AG09309 (cell line): ENCODE data around the gene E2F2.

Experiments used
- DNase-seq: peaks from one replicate; pipeline ENCODE4 v3.0.0-alpha.2; 2010; ENCODE audit warnings: low read depth
- H3K4me3 ChIP-seq: 2 replicates; pipeline ENCODE4 v1.5.1; 2011; ENCODE audit warnings: mild to moderate bottlenecking, low read depth, low read length, moderate library complexity; ENCODE audit not compliant: control insufficient read depth
- CTCF ChIP-seq: IDR thresholded peaks from 2 replicates; pipeline ENCODE4 v1.5.1; 2011; ENCODE audit warnings: mild to moderate bottlenecking, low read depth, low read length, inconsistent platforms; ENCODE audit not compliant: insufficient read depth, control insufficient read depth; ENCODE audit errors: missing control alignments

E2F2 gene

GRCh38 chr1:23567996-23568607 is 37.1 kb upstream of the E2F2 start:
- no peak for TF ChIP-seq CTCF
- H3K4me3 ChIP-seq, result peak overlapping the region; percentile 65
- DNase-seq, result no peak

GRCh38 chr1:23567629-23567995 is 36.6 kb upstream of the E2F2 start:
- H3K4me3 ChIP-seq, result peak overlapping the region; percentile 65
- DNase-seq, result no peak
- TF ChIP-seq CTCF, result no peak

DNA sequence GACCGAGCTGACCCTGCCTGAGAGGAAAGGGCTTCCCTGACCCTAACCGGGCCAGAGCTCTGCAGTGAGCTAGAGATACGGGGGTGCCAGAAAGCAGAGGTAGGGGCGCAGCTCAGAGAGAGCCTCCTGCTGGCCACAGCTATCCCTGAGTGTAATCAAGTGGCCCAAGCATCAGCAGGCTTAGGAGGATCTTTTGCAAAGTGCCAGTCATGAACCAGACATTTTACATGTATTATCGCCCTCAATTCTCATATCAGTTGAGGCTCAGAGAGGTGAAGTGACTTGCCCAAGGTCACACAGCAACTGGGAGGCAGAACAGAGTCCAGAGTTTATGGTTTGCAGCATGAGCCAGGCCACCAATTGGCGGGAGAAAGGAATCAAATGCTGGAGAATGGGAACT is 35.3 kb upstream of the E2F2 start:
- DNase-seq, result no peak
- peak; percentile 24 for TF ChIP-seq CTCF
- H3K4me3 ChIP-seq, result no peak overlapping the region

DNA sequence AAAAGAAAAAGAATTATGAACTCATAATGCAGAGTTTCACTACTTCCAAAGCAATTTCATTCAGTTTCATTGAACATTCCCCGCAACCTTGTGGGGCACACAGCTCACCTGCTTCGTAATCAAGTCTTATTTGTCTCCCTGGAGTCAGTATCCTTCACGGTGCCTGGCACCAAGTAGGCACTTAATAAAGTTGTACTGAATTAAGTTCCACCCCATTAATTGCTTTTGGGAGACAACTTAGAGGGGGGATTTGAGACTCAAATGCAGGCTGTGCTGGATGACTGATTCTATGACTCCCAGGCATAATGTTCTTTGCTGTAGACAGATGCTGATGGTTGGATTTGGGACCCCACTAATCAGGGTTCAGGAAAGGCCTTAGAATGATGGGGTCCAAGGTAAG is 34.7 kb upstream of the E2F2 start:
- no peak for DNase-seq
- no peak for TF ChIP-seq CTCF
- no peak overlapping the region for H3K4me3 ChIP-seq

- no peak for DNase-seq
- no peak for TF ChIP-seq CTCF
- no peak overlapping the region for H3K4me3 ChIP-seq
These were observed 33.6 kb upstream of the E2F2 start for GRCh38 chr1:23564529-23565122.

- no peak for TF ChIP-seq CTCF
- no peak for DNase-seq
- H3K4me3 ChIP-seq, result no peak overlapping the region
These were observed 32.8 kb upstream of the E2F2 start for GRCh38 chr1:23563755-23564374.

DNA sequence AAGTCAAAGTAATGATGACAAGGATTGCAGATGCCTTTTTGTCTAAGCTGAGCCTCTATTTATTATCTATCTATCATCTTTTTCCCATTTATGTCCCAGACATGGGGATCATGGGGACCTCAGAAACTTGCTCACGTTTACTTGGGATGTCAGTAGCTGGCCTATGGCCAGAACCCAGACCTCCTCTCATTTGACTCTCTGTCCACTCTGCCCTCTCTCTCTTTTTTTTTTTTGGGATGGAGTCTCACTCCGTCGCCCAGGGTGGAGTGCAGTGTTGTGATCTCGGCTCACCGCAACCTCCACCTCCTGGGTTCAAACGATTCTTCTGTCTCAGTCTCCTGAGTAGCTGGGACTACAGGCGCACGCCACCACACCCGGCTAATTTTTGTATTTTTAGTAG is 32.0 kb upstream of the E2F2 start:
- H3K4me3 ChIP-seq, result no peak overlapping the region
- no peak for DNase-seq
- TF ChIP-seq CTCF, result no peak
